Medulla oblongata (tissue), 1 donor: Measurements from ENCODE around the gene BMPR2.
"Not testable (repeated sequence)": the region's sequence is repeated elsewhere in the genome, so short reads cannot be mapped to it uniquely, and the experiment has no call there.

Experiments
- DNase-seq: peaks from one replicate; pipeline ENCODE4 v3.0.0-alpha.2; 2015; ENCODE audit errors: extremely low spot score

Gene BMPR2

GRCh38 chr2:202382684-202383083, 6.6 kb downstream of the BMPR2 start:
- no peak for DNase-seq

GRCh38 chr2:202386495-202386894, 10.4 kb downstream of the BMPR2 start:
- not testable (repeated sequence) for DNase-seq

GRCh38 chr2:202387608-202388342, 11.6 kb downstream of the BMPR2 start:
- no peak for DNase-seq

GRCh38 chr2:202400941-202401340, 24.8 kb downstream of the BMPR2 start:
- peak; percentile 17 for DNase-seq

- DNase-seq, result no peak
Observed at GRCh38 chr2:202405798-202406197, 29.7 kb downstream of the BMPR2 start.

- DNase-seq, result no peak
Observed at GRCh38 chr2:202406445-202406978, 30.4 kb downstream of the BMPR2 start.

GRCh38 chr2:202408546-202409140, 32.5 kb downstream of the BMPR2 start:
- no peak for DNase-seq

GRCh38 chr2:202410092-202410491, 34.0 kb downstream of the BMPR2 start:
- DNase-seq, result no peak

GRCh38 chr2:202411097-202411496, 35.0 kb downstream of the BMPR2 start:
- no peak for DNase-seq

GRCh38 chr2:202418027-202418426, 41.9 kb downstream of the BMPR2 start:
- no peak for DNase-seq

- DNase-seq, result no peak
Observed at GRCh38 chr2:202418511-202418910, 42.4 kb downstream of the BMPR2 start.

- peak; percentile 64 for DNase-seq
Observed at GRCh38 chr2:202423139-202423538, 47.0 kb downstream of the BMPR2 start.

GRCh38 chr2:202425036-202425435, 48.9 kb downstream of the BMPR2 start:
- DNase-seq, result no peak

GRCh38 chr2:202426751-202427150, 50.6 kb downstream of the BMPR2 start:
- DNase-seq, result no peak

GRCh38 chr2:202429164-202429980, 53.2 kb downstream of the BMPR2 start:
- DNase-seq, result no peak

- DNase-seq, result no peak
Observed at GRCh38 chr2:202432776-202433175, 56.6 kb downstream of the BMPR2 start.

GRCh38 chr2:202434472-202434871, 58.3 kb downstream of the BMPR2 start:
- no peak for DNase-seq

GRCh38 chr2:202436626-202437025, 60.5 kb downstream of the BMPR2 start:
- DNase-seq, result no peak

- not testable (repeated sequence) for DNase-seq
Observed at GRCh38 chr2:202440117-202440516, 64.0 kb downstream of the BMPR2 start.

- DNase-seq, result no peak
Observed at GRCh38 chr2:202442882-202443281, 66.8 kb downstream of the BMPR2 start.

GRCh38 chr2:202444000-202444399, 67.9 kb downstream of the BMPR2 start:
- no peak for DNase-seq

- DNase-seq, result no peak
Observed at GRCh38 chr2:202449344-202449743, 73.2 kb downstream of the BMPR2 start.
